Stimulated activated CD4-positive, alpha-beta T cell treated with anti-CD3 and anti-CD28 coated beads, Interleukin-1b, Interleukin-23, amount 100 ng/mL, for 24 hours (primary cell): ENCODE measurements around the gene USF1.
"Not testable (repeated sequence)": the region's sequence is repeated elsewhere in the genome, so short reads cannot be mapped to it uniquely, and the experiment has no call there.

Experiments
- DNase-seq, 4 experiments: peaks; one replicate each; pipeline ENCODE4 v3.0.0-alpha.2; 2020; ENCODE audit warnings: low read depth in 4 of 4, low spot score in 1 of 4

USF1 gene

DNA sequence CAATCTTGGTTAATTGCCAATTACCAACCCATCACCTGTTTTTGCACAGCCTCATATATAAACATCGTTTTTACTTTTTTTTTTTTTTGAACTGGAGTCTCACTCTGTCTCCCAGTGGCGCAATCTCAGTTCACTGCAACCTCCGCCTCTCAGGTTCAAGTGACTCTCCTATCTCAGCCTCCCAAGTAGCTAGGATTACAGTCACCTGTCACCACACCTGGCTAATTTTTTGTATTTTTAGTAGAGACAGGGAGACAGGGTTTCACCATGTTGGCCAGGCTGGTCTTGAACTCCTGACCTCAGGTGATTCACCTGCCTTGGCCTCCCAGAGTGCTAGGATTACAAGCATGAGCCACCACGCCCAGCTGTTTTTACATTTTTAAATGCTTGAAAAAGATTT, 53.7 kb downstream of the USF1 start:
- not testable (repeated sequence) for DNase-seq
